NCI-H82 (cell line): ENCODE results near the gene TMEM129.

Source experiments
- DNase-seq: peaks from one replicate; lab custom pipeline; 2025; lab: John Stamatoyannopoulos, UW

Gene TMEM129

GRCh38 chr4:1758306-1759121 is 37.4 kb upstream of the TMEM129 start:
- no peak for DNase-seq

- DNase-seq = no peak
Measured at GRCh38 chr4:1757836-1758235, 36.7 kb upstream of the TMEM129 start.

GRCh38 chr4:1756893-1757779 is 36.0 kb upstream of the TMEM129 start:
- DNase-seq = no peak

GRCh38 chr4:1756079-1756478 is 35.0 kb upstream of the TMEM129 start:
- no peak for DNase-seq

- DNase-seq = no peak
Measured at GRCh38 chr4:1755297-1755696, 34.2 kb upstream of the TMEM129 start.

- no peak for DNase-seq
Measured at GRCh38 chr4:1754336-1754735, 33.2 kb upstream of the TMEM129 start.

GRCh38 chr4:1753697-1754311 is 32.7 kb upstream of the TMEM129 start:
- DNase-seq = no peak

GRCh38 chr4:1753294-1753696 is 32.2 kb upstream of the TMEM129 start:
- DNase-seq = no peak

- DNase-seq = no peak
Measured at GRCh38 chr4:1752284-1753041, 31.3 kb upstream of the TMEM129 start.

GRCh38 chr4:1751919-1752283 is 30.8 kb upstream of the TMEM129 start:
- no peak for DNase-seq

- no peak for DNase-seq
Measured at GRCh38 chr4:1751155-1751918, 30.2 kb upstream of the TMEM129 start.

- no peak for DNase-seq
Measured at GRCh38 chr4:1750381-1751154, 29.4 kb upstream of the TMEM129 start.

- DNase-seq = peak; percentile 37
Measured at GRCh38 chr4:1749826-1750225, 28.7 kb upstream of the TMEM129 start.

GRCh38 chr4:1749370-1749769 is 28.2 kb upstream of the TMEM129 start:
- DNase-seq = peak; percentile 37

- peak; percentile 89 for DNase-seq
Measured at GRCh38 chr4:1748465-1748995, 27.4 kb upstream of the TMEM129 start.

- DNase-seq = peak; percentile 33
Measured at GRCh38 chr4:1747603-1747967, 26.5 kb upstream of the TMEM129 start.

GRCh38 chr4:1746919-1747602 is 25.9 kb upstream of the TMEM129 start:
- DNase-seq = no peak

- DNase-seq = peak; percentile 92
Measured at GRCh38 chr4:1746265-1746691, 25.2 kb upstream of the TMEM129 start.

- DNase-seq = no peak
Measured at GRCh38 chr4:1745697-1746096, 24.6 kb upstream of the TMEM129 start.

- no peak for DNase-seq
Measured at GRCh38 chr4:1745165-1745564, 24.0 kb upstream of the TMEM129 start.
